Measurements from ENCODE around the gene MED9. TPM values are rescaled to one million over a fixed set of nuclear protein-coding genes. Genes with fewer than 3 reads are reported as not detected.

The MED9 gene
- total RNA-seq, 3 donors from 2014 or later (not counting 1 experiment from before 2014, with no cell fraction given): 19.8 to 23.5 (median 22.3) TPM

GRCh38 chr17:17511881-17512858, 35.4 kb downstream of the MED9 start:
- no peak for TF ChIP-seq CTCF (IDR thresholded peaks at IDR 0.05)
- no peaks in the 10 kb centered on the region for H3K27me3 ChIP-seq (ENCODE audit: control insufficient read depth, insufficient read depth, low read length)
- H3K4me3 ChIP-seq (ENCODE audit: low read length): no peak overlapping the region
- no peak overlapping the region for H3K4me3 Mint-ChIP-seq
- no peaks in the 10 kb centered on the region for H3K36me3 ChIP-seq (ENCODE audit: control insufficient read depth, insufficient read depth, low read length)
- no peak for DNase-seq
- intact Hi-C loops (cut with micrococcal nuclease): no loop called here
- 60% methylated on average over 29 of the region's 29 CpGs for WGBS (ENCODE audit: insufficient coverage)
- ATAC-seq: no peak
- no peaks in the 10 kb centered on the region for H3K27me3 Mint-ChIP-seq (ENCODE audit: low read depth in 2 of 2)
- H3K9me3 ChIP-seq (ENCODE audit: control insufficient read depth, insufficient read depth, low read length): no peaks in the 10 kb centered on the region
- no peaks in the 10 kb centered on the region for H3K4me1 ChIP-seq (ENCODE audit: control insufficient read depth, insufficient read depth, low read length)
- no peaks in the 10 kb centered on the region for H3K36me3 Mint-ChIP-seq
- H3K27ac Mint-ChIP-seq: no peak overlapping the region
- peaks cover 0 to 16% of the 10 kb centered on the region in 2 donors for H3K4me1 Mint-ChIP-seq
- H3K9me3 Mint-ChIP-seq: no peaks in the 10 kb centered on the region
- H3K27ac ChIP-seq (ENCODE audit: low read length): no peak overlapping the region

- H3K36me3 Mint-ChIP-seq: no peaks in the 10 kb centered on the region
- no peak for TF ChIP-seq CTCF (IDR thresholded peaks at IDR 0.05)
- DNase-seq (no peak), ATAC-seq (no peak)
- Histone ChIP-seq H3K9me3 (ENCODE audit: control insufficient read depth, insufficient read depth, low read length) (no peaks in the 10 kb centered on the region), H3K4me1 (ENCODE audit: control insufficient read depth, insufficient read depth, low read length) (no peaks in the 10 kb centered on the region), H3K27me3 (ENCODE audit: control insufficient read depth, insufficient read depth, low read length) (no peaks in the 10 kb centered on the region), H3K4me3 (ENCODE audit: low read length) (no peak overlapping the region), H3K27ac (ENCODE audit: low read length) (no peak overlapping the region), H3K36me3 (ENCODE audit: control insufficient read depth, insufficient read depth, low read length) (no peaks in the 10 kb centered on the region)
- H3K27ac Mint-ChIP-seq: no peak overlapping the region
- no peaks in the 10 kb centered on the region for H3K27me3 Mint-ChIP-seq (ENCODE audit: low read depth in 2 of 2)
- intact Hi-C loops (cut with micrococcal nuclease): no loop called here
- WGBS (ENCODE audit: insufficient coverage): 84% methylated on average over 5 of the region's 5 CpGs
- H3K4me3 Mint-ChIP-seq: no peak overlapping the region
- H3K4me1 Mint-ChIP-seq: peaks cover 0 to 16% of the 10 kb centered on the region in 2 donors
- H3K9me3 Mint-ChIP-seq: no peaks in the 10 kb centered on the region
These were observed 36.1 kb downstream of the MED9 start for GRCh38 chr17:17512866-17513265.

GRCh38 chr17:17513626-17514025, 36.8 kb downstream of the MED9 start:
- Mint-ChIP-seq H3K4me1 (peaks cover 0 to 16% of the 10 kb centered on the region in 2 donors), H3K27ac (no peak overlapping the region), H3K9me3 (no peaks in the 10 kb centered on the region), H3K36me3 (no peaks in the 10 kb centered on the region), H3K4me3 (no peak overlapping the region), H3K27me3 (ENCODE audit: low read depth in 2 of 2) (no peaks in the 10 kb centered on the region)
- Histone ChIP-seq H3K4me1 (ENCODE audit: control insufficient read depth, insufficient read depth, low read length) (no peaks in the 10 kb centered on the region), H3K27me3 (ENCODE audit: control insufficient read depth, insufficient read depth, low read length) (no peaks in the 10 kb centered on the region), H3K27ac (ENCODE audit: low read length) (no peak overlapping the region), H3K4me3 (ENCODE audit: low read length) (no peak overlapping the region), H3K9me3 (ENCODE audit: control insufficient read depth, insufficient read depth, low read length) (no peaks in the 10 kb centered on the region), H3K36me3 (ENCODE audit: control insufficient read depth, insufficient read depth, low read length) (no peaks in the 10 kb centered on the region)
- TF ChIP-seq CTCF (IDR thresholded peaks at IDR 0.05): no peak
- intact Hi-C loops (cut with micrococcal nuclease): no loop called here
- ATAC-seq: no peak
- 92% methylated on average over 7 of the region's 7 CpGs for WGBS (ENCODE audit: insufficient coverage)
- DNase-seq: no peak
